ENCODE data around the gene SPATA21.

Gene SPATA21

DNA sequence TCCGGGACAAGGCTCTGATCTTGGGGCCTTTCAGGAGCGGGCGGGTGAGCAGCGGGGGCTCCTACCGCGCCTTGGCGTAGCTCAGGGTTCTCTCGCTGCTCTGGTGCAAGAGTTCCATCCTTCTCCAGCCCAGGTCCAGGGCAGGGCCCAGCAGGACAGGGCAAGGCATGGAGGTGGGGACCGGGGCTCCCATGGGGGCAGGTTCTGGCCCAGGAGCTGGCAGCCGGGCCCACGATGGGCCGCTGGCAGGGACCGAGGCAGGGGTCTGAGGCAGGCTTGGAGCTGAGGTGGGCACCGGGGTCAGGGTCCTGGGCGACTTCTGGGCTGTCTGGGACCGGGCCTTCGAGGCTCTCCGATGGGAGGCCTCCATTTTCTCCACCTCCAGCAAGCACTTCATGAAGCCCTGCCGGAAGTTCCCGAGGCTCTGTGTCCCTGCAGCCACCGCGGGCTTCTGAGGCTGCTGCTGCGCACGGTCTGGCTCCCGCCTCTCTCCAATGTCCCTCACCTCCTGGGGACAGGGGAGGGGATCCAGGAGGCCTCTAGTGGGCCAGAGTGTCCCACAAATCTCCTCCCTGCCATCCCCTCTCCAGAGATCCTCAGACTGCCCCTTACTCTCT is 27.6 kb downstream of the SPATA21 start:
- TF ChIP-seq, protein P1, sequence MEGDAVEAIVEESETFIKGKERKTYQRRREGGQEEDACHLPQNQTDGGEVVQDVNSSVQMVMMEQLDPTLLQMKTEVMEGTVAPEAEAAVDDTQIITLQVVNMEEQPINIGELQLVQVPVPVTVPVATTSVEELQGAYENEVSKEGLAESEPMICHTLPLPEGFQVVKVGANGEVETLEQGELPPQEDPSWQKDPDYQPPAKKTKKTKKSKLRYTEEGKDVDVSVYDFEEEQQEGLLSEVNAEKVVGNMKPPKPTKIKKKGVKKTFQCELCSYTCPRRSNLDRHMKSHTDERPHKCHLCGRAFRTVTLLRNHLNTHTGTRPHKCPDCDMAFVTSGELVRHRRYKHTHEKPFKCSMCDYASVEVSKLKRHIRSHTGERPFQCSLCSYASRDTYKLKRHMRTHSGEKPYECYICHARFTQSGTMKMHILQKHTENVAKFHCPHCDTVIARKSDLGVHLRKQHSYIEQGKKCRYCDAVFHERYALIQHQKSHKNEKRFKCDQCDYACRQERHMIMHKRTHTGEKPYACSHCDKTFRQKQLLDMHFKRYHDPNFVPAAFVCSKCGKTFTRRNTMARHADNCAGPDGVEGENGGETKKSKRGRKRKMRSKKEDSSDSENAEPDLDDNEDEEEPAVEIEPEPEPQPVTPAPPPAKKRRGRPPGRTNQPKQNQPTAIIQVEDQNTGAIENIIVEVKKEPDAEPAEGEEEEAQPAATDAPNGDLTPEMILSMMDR (IDR thresholded peaks at IDR 0.05), result no peak
- Mint-ChIP-seq H3K9me3 (no peaks in the 10 kb centered on the region), H3K4me1 (peaks cover 6% of the 10 kb centered on the region), H3K27me3 (ENCODE audit: low read depth, poor library complexity) (peaks cover 19% of the 10 kb centered on the region), H3K36me3 (ENCODE audit: low read depth) (no peaks in the 10 kb centered on the region), H3K4me3 (no peak overlapping the region), H3K27ac (no peak overlapping the region)
- no peak for DNase-seq

DNA sequence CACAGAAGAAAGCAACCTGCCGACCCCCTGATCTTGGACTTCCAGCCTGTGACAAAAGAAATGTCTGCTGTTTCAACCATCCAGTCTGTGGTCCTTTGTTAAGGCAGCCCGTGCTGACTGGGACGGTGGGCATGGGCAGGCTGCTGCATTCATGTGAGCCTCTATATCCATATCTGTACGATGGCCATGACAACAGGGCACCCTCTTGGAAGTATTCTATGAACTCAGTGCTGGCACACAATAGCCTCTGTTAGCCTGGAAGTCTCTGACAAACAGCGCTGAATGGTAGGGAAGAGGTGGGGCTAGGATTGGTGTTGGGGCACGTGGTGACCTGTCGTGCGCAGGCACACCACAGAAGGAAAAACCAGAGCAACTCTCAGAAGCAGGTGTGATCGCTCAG is 30.4 kb downstream of the SPATA21 start:
- H3K9me3 Mint-ChIP-seq, result no peaks in the 10 kb centered on the region
- H3K36me3 Mint-ChIP-seq (ENCODE audit: low read depth), result no peaks in the 10 kb centered on the region
- TF ChIP-seq, protein P1 (IDR thresholded peaks at IDR 0.05), result no peak
- H3K4me1 Mint-ChIP-seq, result peaks cover 15% of the 10 kb centered on the region
- no peak overlapping the region for H3K4me3 Mint-ChIP-seq
- peaks cover 13% of the 10 kb centered on the region for H3K27me3 Mint-ChIP-seq (ENCODE audit: low read depth, poor library complexity)
- H3K27ac Mint-ChIP-seq, result no peak overlapping the region
- no peak for DNase-seq

DNA sequence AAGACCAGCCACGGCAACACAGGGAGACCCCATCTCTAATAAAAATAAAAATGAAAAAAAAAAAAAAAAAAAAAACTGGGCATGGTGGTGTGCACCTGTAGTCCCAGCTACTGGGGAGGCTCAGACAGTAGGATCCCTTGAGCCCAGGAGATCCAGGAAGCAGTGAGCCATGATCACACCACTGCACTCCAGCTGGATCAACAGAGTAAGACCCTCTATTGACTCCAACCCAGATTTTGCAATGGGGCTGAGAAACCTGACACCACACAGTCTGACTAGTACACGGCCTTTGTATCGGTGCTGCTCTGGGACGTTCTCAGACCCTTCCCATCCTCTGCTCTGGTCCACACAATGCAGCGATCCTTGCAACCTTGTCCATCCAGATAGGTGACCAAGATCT is 31.8 kb downstream of the SPATA21 start:
- H3K4me3 Mint-ChIP-seq, result no peak overlapping the region
- TF ChIP-seq, protein P1 (IDR thresholded peaks at IDR 0.05), result no peak
- no peak for DNase-seq
- peaks cover 7% of the 10 kb centered on the region for H3K27me3 Mint-ChIP-seq (ENCODE audit: low read depth, poor library complexity)
- peaks cover 15% of the 10 kb centered on the region for H3K4me1 Mint-ChIP-seq
- H3K9me3 Mint-ChIP-seq, result no peaks in the 10 kb centered on the region
- no peak overlapping the region for H3K27ac Mint-ChIP-seq
- no peaks in the 10 kb centered on the region for H3K36me3 Mint-ChIP-seq (ENCODE audit: low read depth)

DNA sequence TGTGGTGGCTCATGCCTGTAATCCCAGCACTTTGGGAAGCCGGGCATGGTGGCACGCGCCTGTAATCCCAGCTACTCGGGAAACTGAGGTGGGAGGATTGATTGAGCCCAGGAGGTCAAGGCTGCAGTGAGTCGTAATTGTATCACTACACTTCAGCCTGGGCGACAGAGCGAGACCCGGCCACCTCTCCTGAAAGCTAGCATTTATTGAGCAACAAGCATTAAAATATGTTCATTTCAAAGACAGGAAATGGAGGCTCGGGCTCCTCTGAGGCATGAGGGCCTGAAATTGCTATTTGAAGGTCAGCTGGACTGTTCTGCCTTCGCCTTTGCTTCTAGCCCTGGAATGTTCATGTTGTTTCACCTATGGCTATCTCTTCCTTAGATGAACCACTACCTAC is 34.5 kb downstream of the SPATA21 start:
- DNase-seq, result no peak
- Mint-ChIP-seq H3K27ac (peak overlapping the region; percentile 61), H3K27me3 (ENCODE audit: low read depth, poor library complexity) (peaks cover 3% of the 10 kb centered on the region), H3K36me3 (ENCODE audit: low read depth) (peaks cover 8% of the 10 kb centered on the region), H3K4me1 (peaks cover 10% of the 10 kb centered on the region), H3K4me3 (no peak overlapping the region), H3K9me3 (no peaks in the 10 kb centered on the region)
- TF ChIP-seq, protein P1 (IDR thresholded peaks at IDR 0.05), result no peak

DNA sequence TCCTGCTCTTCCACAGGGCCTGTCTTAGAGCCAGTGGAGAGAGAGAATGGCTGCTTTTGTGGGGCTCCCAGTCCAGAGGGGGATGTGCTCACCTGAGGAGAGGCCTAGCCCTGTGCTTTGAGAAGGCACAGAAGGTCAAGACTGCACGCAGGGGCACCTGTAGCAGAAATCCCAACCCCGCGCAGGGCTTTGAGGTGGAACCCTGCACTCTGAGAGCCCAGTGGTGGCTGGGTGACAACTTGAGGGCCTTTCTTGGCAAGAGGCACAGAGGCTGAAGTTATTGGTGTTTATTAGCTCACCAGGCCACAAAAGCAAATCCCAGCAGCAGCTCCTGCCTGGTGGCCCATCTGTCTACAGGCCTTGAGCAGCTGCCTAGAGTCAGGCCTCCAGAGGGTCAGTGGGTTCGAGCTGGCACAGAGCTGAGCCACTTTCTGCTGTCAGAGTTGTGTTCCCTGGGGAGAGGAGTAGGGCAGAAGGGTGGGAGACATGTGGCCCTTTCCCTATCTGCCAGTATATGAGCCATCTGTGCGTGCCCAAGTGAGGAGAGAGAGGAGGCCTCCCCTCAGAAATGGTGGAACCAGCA is 38.8 kb downstream of the SPATA21 start:
- H3K27ac Mint-ChIP-seq, result peak overlapping the region; percentile 74
- H3K4me3 Mint-ChIP-seq, result no peak overlapping the region
- peaks cover 20% of the 10 kb centered on the region for H3K36me3 Mint-ChIP-seq (ENCODE audit: low read depth)
- peaks cover 15% of the 10 kb centered on the region for H3K4me1 Mint-ChIP-seq
- no peaks in the 10 kb centered on the region for H3K27me3 Mint-ChIP-seq (ENCODE audit: low read depth, poor library complexity)
- TF ChIP-seq, protein P1 (IDR thresholded peaks at IDR 0.05), result no peak
- DNase-seq, result no peak
- no peaks in the 10 kb centered on the region for H3K9me3 Mint-ChIP-seq

DNA sequence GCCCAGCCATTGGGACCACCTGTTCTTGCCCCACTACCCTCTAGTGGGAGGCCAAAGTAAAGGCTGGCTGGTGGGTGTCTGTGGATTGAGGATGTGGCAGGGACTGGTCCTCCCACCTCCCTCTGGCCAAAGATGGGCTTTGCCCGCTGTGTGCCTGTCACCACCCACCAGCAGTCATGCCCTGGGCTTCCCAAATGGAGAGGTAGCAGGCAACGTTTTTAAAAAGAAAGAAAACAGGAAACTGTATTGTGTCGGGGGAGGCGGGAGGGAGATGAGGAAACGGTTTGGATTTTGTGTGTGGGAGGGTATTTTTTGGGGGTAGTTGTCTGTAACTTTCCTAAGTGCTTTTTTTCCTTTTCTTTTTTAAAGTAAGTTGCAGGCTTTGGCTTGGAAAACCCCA is 40.1 kb downstream of the SPATA21 start:
- Mint-ChIP-seq H3K27ac (peak overlapping the region; percentile 89), H3K4me3 (no peak overlapping the region), H3K9me3 (no peaks in the 10 kb centered on the region), H3K27me3 (ENCODE audit: low read depth, poor library complexity) (no peaks in the 10 kb centered on the region), H3K4me1 (peaks cover 22% of the 10 kb centered on the region), H3K36me3 (ENCODE audit: low read depth) (peaks cover 31% of the 10 kb centered on the region)
- TF ChIP-seq, protein P1 (IDR thresholded peaks at IDR 0.05), result no peak
- no peak for DNase-seq
